EH (cell line): ENCODE results near the gene STAT4.

Experiments used
- DNase-seq: peaks from one replicate; pipeline ENCODE4 v3.0.0-alpha.2; 2015; ENCODE audit warnings: low read depth

STAT4 gene

GRCh38 chr2:191150600-191151330, at the start of gene STAT4:
TSS of gene STAT4 (minus strand) at chr2:191150994. CDS start at chr2:191148203, 2,791 bp downstream.
- peak; percentile 48 for DNase-seq

- DNase-seq = no peak
Measured at GRCh38 chr2:191199929-191200512, 49.2 kb upstream of the STAT4 start.

- DNase-seq = no peak
Measured at GRCh38 chr2:191198271-191198670, 47.5 kb upstream of the STAT4 start.

- DNase-seq = no peak
Measured at GRCh38 chr2:191197096-191197495, 46.3 kb upstream of the STAT4 start.

GRCh38 chr2:191195021-191195420, 44.2 kb upstream of the STAT4 start:
- DNase-seq = no peak

GRCh38 chr2:191190861-191191552, 40.2 kb upstream of the STAT4 start:
- DNase-seq = no peak

GRCh38 chr2:191190435-191190834, 39.6 kb upstream of the STAT4 start:
- DNase-seq = no peak

- no peak for DNase-seq
Measured at GRCh38 chr2:191189112-191189635, 38.4 kb upstream of the STAT4 start.

GRCh38 chr2:191188550-191189093, 37.8 kb upstream of the STAT4 start:
- DNase-seq = no peak

GRCh38 chr2:191187105-191187829, 36.5 kb upstream of the STAT4 start:
- peak; percentile 20 for DNase-seq

- no peak for DNase-seq
Measured at GRCh38 chr2:191184457-191184856, 33.7 kb upstream of the STAT4 start.

- DNase-seq = no peak
Measured at GRCh38 chr2:191183516-191183915, 32.7 kb upstream of the STAT4 start.

GRCh38 chr2:191183081-191183480, 32.3 kb upstream of the STAT4 start:
- DNase-seq = peak; percentile 16

GRCh38 chr2:191180713-191181112, 29.9 kb upstream of the STAT4 start:
- DNase-seq = peak; percentile 55

- DNase-seq = no peak
Measured at GRCh38 chr2:191180276-191180675, 29.5 kb upstream of the STAT4 start.

GRCh38 chr2:191178806-191179514, 28.2 kb upstream of the STAT4 start:
- peak; percentile 93 for DNase-seq

- no peak for DNase-seq
Measured at GRCh38 chr2:191177751-191178736, 27.2 kb upstream of the STAT4 start.

- no peak for DNase-seq
Measured at GRCh38 chr2:191176801-191177438, 26.1 kb upstream of the STAT4 start.

GRCh38 chr2:191176305-191176704, 25.5 kb upstream of the STAT4 start:
- DNase-seq = no peak

GRCh38 chr2:191174442-191174841, 23.6 kb upstream of the STAT4 start:
- no peak for DNase-seq
